ENCODE results near the gene STX12.
"Not testable (repeated sequence)": the region's sequence is repeated elsewhere in the genome, so short reads cannot be mapped to it uniquely, and the experiment has no call there.

GRCh38 chr1:27808131-27808530 lies 35.1 kb downstream of the STX12 start:
- not testable (repeated sequence) for TF ChIP-seq CTCF (tag by site-specific recombination; IDR thresholded peaks at IDR 0.05); ZNF335 (tag by site-specific recombination; conservative IDR thresholded peaks at IDR 0.05); ZBTB17 (tag by site-specific recombination; IDR thresholded peaks at IDR 0.05); ZBTB26 (tag by site-specific recombination; optimal IDR thresholded peaks at IDR 0.05); ZNF768 (tag by site-specific recombination; IDR thresholded peaks at IDR 0.05); ZNF776 (tag by site-specific recombination; IDR thresholded peaks at IDR 0.05; ENCODE audit: borderline replicate concordance); ZNF398 (tag by site-specific recombination; IDR thresholded peaks at IDR 0.05); ZNF24 (tag by site-specific recombination; IDR thresholded peaks at IDR 0.05); ZNF274 (IDR thresholded peaks at IDR 0.05; ENCODE audit: low read length); ZNF274 (tag by site-specific recombination; IDR thresholded peaks at IDR 0.05; ENCODE audit: borderline replicate concordance)
- TF ChIP-seq ZBTB1 (tag by site-specific recombination; IDR thresholded peaks at IDR 0.05) (peak; percentile 79), REST (tag by site-specific recombination; IDR thresholded peaks at IDR 0.05) (peak; percentile 78), ZFP37 (tag by site-specific recombination; IDR thresholded peaks at IDR 0.05) (peak; percentile 74; the same call in 1 of the 2 replicates)

Data from HEK293 (cell line).